HUES64 (cell line): ENCODE results near the gene MPDU1.
A peak's percentile ranks its signal among the peaks of the same experiment; 100 is the strongest.

Source experiments
- H3K27ac ChIP-seq: 2 replicates; pipeline ENCODE4 v1.7.0; 2013; ENCODE audit warnings: low read depth, low read length, inconsistent platforms
- H3K27me3 ChIP-seq: 2 replicates; pipeline ENCODE4 v1.6.1; 2013; ENCODE audit warnings: mild to moderate bottlenecking, low read length; ENCODE audit not compliant: insufficient read depth
- H3K36me3 ChIP-seq: 2 replicates; pipeline ENCODE4 v1.6.1; 2013; ENCODE audit warnings: mild to moderate bottlenecking, low read length; ENCODE audit not compliant: insufficient read depth
- H3K4me1 ChIP-seq: 2 replicates; pipeline ENCODE4 v1.6.1; 2013; ENCODE audit warnings: mild to moderate bottlenecking, low read length, moderate library complexity; ENCODE audit not compliant: insufficient read depth
- H3K4me3 ChIP-seq: 2 replicates; pipeline ENCODE4 v1.5.1; 2013; ENCODE audit warnings: mild to moderate bottlenecking, low read length, moderate library complexity
- H3K9ac ChIP-seq: 2 replicates; pipeline ENCODE4 v1.6.1; 2013; ENCODE audit warnings: mild to moderate bottlenecking, low read depth, low read length
- H3K9me3 ChIP-seq: 2 replicates; pipeline ENCODE4 v1.6.1; 2013; ENCODE audit warnings: low read depth, low read length; ENCODE audit not compliant: insufficient read depth
- WGBS: fragments of 150-250, 120-280 bp; methylation state at CpG from one replicate; pipeline ENCODE4 v1.1.7; 2013; ENCODE audit warnings: missing lambda C conversion rate; 5-methylcytosine and 5-hydroxymethylcytosine counted together

MPDU1 gene

GRCh38 chr17:7626956-7627249 lies 43.3 kb downstream of the MPDU1 start:
- Histone ChIP-seq H3K4me1 (no peaks in the 10 kb centered on the region), H3K9me3 (no peaks in the 10 kb centered on the region), H3K27ac (peak overlapping the region; percentile 99; the same call in 1 of the 2 replicates), H3K36me3 (peaks cover 5% of the 10 kb centered on the region; the same call in 1 of the 2 replicates), H3K27me3 (no peaks in the 10 kb centered on the region), H3K9ac (peak overlapping the region; percentile 95), H3K4me3 (peak overlapping the region; percentile 71)
- WGBS, result 6% methylated on average over 5 of the region's 6 CpGs

- Histone ChIP-seq H3K4me1 (no peaks in the 10 kb centered on the region), H3K9me3 (no peaks in the 10 kb centered on the region), H3K36me3 (peaks cover 5% of the 10 kb centered on the region; the same call in 1 of the 2 replicates), H3K9ac (peak within 1 kb of the TSS; percentile 95), H3K27me3 (no peaks in the 10 kb centered on the region), H3K4me3 (peak within 1 kb of the TSS; percentile 71), H3K27ac (peak within 1 kb of the TSS; percentile 99)
- under 1% methylated on average over 53 of the region's 54 CpGs for WGBS
These were observed 43.8 kb downstream of the MPDU1 start, which contains the start of gene SAT2 for GRCh38 chr17:7627250-7628121. TSS of gene SAT2 (minus strand) at chr17:7627821. CDS start at chr17:7627635, 186 bp downstream.

GRCh38 chr17:7629939-7630571 lies 46.4 kb downstream of the MPDU1 start, which contains the start of gene SHBG:
TSS of gene SHBG (plus strand) at chr17:7630135. CDS start at chr17:7630173, 38 bp downstream.
- 91% methylated on average over 13 of the region's 13 CpGs for WGBS
- Histone ChIP-seq H3K4me3 (no peak within 1 kb of the TSS), H3K9me3 (no peaks in the 10 kb centered on the region), H3K4me1 (peaks cover 4% of the 10 kb centered on the region; the same call in 1 of the 2 replicates), H3K27me3 (no peaks in the 10 kb centered on the region), H3K36me3 (peaks cover 5% of the 10 kb centered on the region; the same call in 1 of the 2 replicates), H3K27ac (no peak within 1 kb of the TSS), H3K9ac (no peak within 1 kb of the TSS)

GRCh38 chr17:7631398-7632380 lies 48.0 kb downstream of the MPDU1 start:
- H3K27me3 ChIP-seq, result no peaks in the 10 kb centered on the region
- H3K27ac ChIP-seq, result no peak overlapping the region
- H3K36me3 ChIP-seq, result no peaks in the 10 kb centered on the region
- H3K9me3 ChIP-seq, result no peaks in the 10 kb centered on the region
- H3K4me3 ChIP-seq, result no peak overlapping the region
- peaks cover 8% of the 10 kb centered on the region; the same call in 1 of the 2 replicates for H3K4me1 ChIP-seq
- WGBS, result 89% methylated on average over 11 of the region's 11 CpGs
- H3K9ac ChIP-seq, result no peak overlapping the region

- WGBS, result 61% methylated on average over 4 of the region's 6 CpGs
- no peaks in the 10 kb centered on the region for H3K9me3 ChIP-seq
- H3K9ac ChIP-seq, result no peak overlapping the region
- H3K4me3 ChIP-seq, result no peak overlapping the region
- no peaks in the 10 kb centered on the region for H3K27me3 ChIP-seq
- peaks cover 8% of the 10 kb centered on the region; the same call in 1 of the 2 replicates for H3K4me1 ChIP-seq
- no peak overlapping the region for H3K27ac ChIP-seq
- H3K36me3 ChIP-seq, result no peaks in the 10 kb centered on the region
These were observed 48.8 kb downstream of the MPDU1 start for GRCh38 chr17:7632492-7632894.

- no peaks in the 10 kb centered on the region for H3K9me3 ChIP-seq
- peaks cover 8% of the 10 kb centered on the region; the same call in 1 of the 2 replicates for H3K4me1 ChIP-seq
- no peak overlapping the region for H3K27ac ChIP-seq
- no peak overlapping the region for H3K9ac ChIP-seq
- H3K4me3 ChIP-seq, result no peak overlapping the region
- no peaks in the 10 kb centered on the region for H3K36me3 ChIP-seq
- 62% methylated on average over 2 of the region's 2 CpGs for WGBS
- no peaks in the 10 kb centered on the region for H3K27me3 ChIP-seq
These were observed 49.4 kb downstream of the MPDU1 start for GRCh38 chr17:7633093-7633492.

- H3K4me1 ChIP-seq, result peaks cover 8% of the 10 kb centered on the region; the same call in 1 of the 2 replicates
- 30% methylated on average over 5 of the region's 5 CpGs for WGBS
These were observed 50.7 kb downstream of the MPDU1 start for GRCh38 chr17:7634384-7634783.

GRCh38 chr17:7636163-7636562 lies 52.5 kb downstream of the MPDU1 start:
- H3K27ac ChIP-seq, result no peak overlapping the region
- WGBS, result 61% methylated on average over 5 of the region's 5 CpGs
- H3K27me3 ChIP-seq, result no peaks in the 10 kb centered on the region
- H3K36me3 ChIP-seq, result no peaks in the 10 kb centered on the region
- no peaks in the 10 kb centered on the region for H3K9me3 ChIP-seq
- peaks cover 8% of the 10 kb centered on the region; the same call in 1 of the 2 replicates for H3K4me1 ChIP-seq
- H3K9ac ChIP-seq, result no peak overlapping the region
- H3K4me3 ChIP-seq, result no peak overlapping the region

More at GRCh38 chr17:7634384-7634783, 50.7 kb downstream of the MPDU1 start:
- Histone ChIP-seq H3K9me3 (no peaks in the 10 kb centered on the region), H3K27ac (no peak overlapping the region), H3K36me3 (no peaks in the 10 kb centered on the region), H3K27me3 (no peaks in the 10 kb centered on the region), H3K4me3 (no peak overlapping the region), H3K9ac (no peak overlapping the region)
